NOMO-1 (cell line): ENCODE measurements around the gene HELZ.
A peak's percentile ranks its signal among the peaks of the same experiment; 100 is the strongest.
"Not testable (repeated sequence)": the region's sequence is repeated elsewhere in the genome, so short reads cannot be mapped to it uniquely, and the experiment has no call there.

ENCODE experiments used
- DNase-seq, 2 experiments: peaks; one replicate each; lab custom pipeline; 2025; ENCODE audit not compliant: unreplicated experiment in 2 of 2; lab: John Stamatoyannopoulos, UW

The HELZ gene, protein sequence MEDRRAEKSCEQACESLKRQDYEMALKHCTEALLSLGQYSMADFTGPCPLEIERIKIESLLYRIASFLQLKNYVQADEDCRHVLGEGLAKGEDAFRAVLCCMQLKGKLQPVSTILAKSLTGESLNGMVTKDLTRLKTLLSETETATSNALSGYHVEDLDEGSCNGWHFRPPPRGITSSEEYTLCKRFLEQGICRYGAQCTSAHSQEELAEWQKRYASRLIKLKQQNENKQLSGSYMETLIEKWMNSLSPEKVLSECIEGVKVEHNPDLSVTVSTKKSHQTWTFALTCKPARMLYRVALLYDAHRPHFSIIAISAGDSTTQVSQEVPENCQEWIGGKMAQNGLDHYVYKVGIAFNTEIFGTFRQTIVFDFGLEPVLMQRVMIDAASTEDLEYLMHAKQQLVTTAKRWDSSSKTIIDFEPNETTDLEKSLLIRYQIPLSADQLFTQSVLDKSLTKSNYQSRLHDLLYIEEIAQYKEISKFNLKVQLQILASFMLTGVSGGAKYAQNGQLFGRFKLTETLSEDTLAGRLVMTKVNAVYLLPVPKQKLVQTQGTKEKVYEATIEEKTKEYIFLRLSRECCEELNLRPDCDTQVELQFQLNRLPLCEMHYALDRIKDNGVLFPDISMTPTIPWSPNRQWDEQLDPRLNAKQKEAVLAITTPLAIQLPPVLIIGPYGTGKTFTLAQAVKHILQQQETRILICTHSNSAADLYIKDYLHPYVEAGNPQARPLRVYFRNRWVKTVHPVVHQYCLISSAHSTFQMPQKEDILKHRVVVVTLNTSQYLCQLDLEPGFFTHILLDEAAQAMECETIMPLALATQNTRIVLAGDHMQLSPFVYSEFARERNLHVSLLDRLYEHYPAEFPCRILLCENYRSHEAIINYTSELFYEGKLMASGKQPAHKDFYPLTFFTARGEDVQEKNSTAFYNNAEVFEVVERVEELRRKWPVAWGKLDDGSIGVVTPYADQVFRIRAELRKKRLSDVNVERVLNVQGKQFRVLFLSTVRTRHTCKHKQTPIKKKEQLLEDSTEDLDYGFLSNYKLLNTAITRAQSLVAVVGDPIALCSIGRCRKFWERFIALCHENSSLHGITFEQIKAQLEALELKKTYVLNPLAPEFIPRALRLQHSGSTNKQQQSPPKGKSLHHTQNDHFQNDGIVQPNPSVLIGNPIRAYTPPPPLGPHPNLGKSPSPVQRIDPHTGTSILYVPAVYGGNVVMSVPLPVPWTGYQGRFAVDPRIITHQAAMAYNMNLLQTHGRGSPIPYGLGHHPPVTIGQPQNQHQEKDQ (N-terminal part only)

GRCh38 chr17:67245073-67245693 lies at the start of gene HELZ:
Gene HELZ, minus strand, starts transcription at chr17:67245196. Its CDS starts 26,392 bp downstream, at chr17:67218804.
- DNase-seq, result peak; percentile 74 to 85

DNA sequence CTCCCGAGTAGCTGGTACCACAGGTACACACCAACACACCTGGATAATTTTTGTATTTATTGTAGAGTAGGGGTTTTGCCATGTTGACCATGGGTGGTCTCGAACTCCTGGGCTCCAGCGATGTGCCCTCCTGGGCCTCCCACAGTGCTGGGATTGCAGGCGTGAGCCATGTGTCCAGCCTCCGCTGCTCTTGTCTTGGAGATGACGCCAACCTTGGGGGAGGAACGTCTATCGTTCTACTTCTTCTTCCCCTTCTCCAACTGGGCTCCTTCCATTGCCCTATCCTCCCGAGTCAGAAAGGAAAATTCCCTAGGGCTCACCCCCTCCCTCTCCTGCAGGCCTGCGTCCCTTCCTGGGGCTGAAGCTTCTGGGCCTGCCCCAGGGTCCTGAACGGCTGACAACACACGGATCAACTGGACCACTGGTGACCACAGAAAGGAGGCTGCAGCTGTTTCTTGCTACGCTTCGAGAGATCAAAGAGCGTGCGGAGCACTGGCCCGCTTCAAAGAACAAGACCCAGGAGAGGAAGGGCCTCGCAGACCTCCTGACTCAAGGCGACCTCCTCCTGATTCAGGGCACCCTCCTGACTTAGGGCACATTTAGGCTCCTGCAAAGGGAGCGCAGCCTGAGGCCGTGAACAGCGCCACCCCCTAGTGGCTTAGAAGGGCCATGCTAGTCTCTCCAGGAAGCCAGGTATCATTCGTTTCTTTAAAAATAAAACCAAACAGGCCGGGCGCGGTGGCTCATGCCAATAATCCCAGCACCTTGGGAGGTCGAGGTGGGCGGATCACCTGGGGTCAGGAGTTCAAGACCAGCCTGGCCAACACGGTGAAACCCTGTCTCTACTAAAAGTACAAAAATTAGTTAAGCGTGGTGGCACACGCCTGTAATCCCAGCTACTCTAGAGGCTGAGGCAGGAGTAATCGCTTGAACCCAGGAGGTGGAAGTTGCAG lies 48.5 kb upstream of the HELZ start:
- DNase-seq, result peak; percentile 90 to 92

- no peak for DNase-seq
Measured at GRCh38 chr17:67290711-67291291, 45.8 kb upstream of the HELZ start.

GRCh38 chr17:67290244-67290643 lies 45.2 kb upstream of the HELZ start:
- DNase-seq, result no peak

GRCh38 chr17:67289181-67289876 lies 44.3 kb upstream of the HELZ start:
- DNase-seq, result no peak

DNA sequence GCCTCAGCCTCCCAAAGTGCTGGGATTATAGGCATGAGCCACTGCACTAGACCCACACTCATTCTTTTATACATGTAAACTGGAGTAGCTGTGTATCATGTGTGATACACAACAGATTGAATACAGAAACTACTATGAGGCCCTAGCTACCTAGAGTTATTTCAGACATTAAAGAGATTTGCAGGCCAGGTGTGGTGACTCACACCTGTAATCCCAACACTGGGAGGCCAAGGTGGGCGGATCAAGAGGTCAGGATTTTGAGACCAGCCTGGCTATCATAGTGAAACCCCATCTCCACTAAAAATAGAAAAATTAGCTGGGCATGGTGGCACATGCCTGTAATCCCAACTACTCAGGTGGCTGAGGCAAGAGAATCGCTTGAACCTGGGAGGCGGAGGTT lies 41.8 kb upstream of the HELZ start:
- DNase-seq, result not testable (repeated sequence)

DNA sequence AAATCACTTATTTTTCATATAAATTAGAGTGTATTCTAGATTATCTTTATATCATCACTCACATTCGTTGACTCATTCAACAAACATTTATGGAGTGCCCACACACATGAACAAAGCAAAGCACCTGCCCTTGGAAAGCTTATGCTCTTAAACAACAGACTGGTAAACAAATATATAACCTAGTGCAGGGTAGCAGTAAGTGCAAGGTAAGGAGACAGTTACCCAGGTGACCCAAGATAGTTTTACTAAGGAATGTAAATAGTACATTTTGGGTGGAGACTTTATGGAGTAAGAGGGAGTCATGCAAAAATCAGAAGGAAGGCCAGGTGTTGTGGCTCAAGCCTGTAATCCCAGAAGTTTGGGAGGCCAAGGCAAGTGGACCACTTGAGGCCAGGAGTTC lies 40.4 kb upstream of the HELZ start:
- DNase-seq, result no peak

DNA sequence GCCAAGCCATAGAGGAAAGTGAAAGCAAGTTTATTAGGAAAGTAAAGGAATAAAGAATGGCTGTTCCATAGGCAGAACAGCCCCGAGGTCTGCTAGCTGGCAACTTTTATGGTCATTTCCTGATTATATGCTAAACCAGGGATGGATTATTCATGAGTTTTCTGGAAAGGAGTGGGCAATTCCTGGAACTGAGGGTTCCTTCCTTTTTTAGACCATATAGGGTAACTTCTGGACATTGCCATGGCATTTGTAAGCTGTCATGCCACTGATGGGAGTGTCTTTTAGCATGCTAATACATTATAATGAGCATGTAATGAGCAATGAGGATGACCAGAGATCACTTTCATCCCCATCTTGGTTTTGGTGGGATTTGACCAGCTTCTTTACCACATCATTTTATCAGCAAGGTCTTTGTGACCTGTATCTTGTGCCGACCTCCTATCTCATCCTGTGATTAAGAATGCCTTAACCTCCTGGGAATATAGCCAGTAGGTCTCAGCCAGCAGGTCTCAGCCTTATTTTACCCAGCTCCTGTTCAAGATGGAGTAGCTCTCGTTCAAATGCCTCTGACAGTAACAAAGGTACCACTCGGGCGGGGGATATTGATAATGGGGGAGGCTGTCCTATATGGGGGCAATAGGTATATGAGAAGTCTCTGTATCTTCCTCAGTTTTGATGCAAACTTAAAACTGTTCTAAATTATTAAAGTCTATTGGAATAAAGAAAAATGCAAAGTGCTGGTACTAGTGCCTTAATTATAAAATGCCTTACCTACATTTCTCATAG lies 38.9 kb upstream of the HELZ start:
- no peak for DNase-seq

DNA sequence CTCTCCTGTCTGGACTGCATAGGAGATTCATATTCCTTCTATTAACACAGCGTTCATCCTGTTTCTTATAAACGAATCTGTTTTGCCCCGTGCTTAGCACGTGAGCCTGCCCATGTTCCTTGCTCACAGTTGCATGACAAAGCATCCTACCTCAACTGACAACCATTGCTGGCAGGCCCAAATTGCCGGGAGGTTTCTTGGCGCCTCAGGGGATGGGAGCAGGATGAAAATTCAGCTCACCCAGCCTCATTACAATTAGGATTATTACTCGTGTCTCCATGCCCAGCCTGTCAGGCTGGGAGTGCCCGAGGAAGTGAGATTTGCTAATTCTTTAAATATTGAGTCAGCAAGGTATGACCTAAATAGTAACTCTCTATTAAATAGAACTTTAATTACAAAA lies 36.7 kb upstream of the HELZ start:
- no peak for DNase-seq

GRCh38 chr17:67281053-67281452 lies 36.1 kb upstream of the HELZ start:
- no peak for DNase-seq

- no peak for DNase-seq
Measured at GRCh38 chr17:67280279-67280678, 35.3 kb upstream of the HELZ start.

GRCh38 chr17:67279115-67279514 lies 34.1 kb upstream of the HELZ start:
- DNase-seq, result no peak

DNA sequence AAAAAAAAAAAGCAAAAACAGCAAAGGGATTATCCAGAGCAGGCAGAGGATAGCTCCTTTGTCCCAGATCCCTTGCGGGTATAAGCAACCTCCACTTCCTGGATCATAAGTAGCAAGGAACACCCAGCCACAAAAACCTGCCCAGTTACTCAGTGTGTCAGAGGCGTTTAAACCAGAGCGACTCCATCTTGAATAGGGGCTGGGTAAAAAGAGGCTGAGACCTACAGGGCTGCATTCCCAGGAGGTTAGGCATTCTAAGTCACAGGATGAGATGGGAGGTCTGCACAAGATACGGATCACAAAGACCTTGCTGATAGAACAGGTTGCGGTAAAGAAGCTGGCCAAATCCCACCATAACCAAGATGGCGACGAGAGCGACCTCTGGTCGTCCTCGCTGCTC lies 33.4 kb upstream of the HELZ start:
- no peak for DNase-seq

DNA sequence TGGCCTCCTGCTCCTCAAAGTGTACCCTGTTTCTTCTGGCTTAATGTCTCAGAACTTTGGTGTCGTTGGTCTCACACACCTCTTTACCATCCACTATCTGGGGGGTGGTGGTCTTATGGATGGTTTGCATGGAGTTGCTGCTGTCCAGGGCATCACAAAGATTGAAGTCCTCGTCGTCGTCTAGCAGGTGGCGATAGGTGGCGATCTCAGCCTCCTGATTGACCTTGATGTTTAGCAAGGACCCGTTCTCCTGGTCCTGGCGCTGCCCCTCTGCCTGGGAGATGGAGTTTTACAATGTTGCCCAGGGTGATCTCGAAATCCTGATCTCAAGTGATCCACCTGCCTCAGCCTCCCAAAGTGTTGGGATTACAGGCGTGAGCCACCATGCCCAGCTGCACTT lies 31.1 kb upstream of the HELZ start:
- no peak for DNase-seq

GRCh38 chr17:67274466-67274865 lies 29.5 kb upstream of the HELZ start:
- DNase-seq, result no peak

- DNase-seq, result no peak
Measured at GRCh38 chr17:67273900-67274299, 28.9 kb upstream of the HELZ start.

- peak in 1 of 2 experiments; percentile 30 for DNase-seq
Measured at GRCh38 chr17:67272312-67273047, 27.5 kb upstream of the HELZ start.
